Right ventricle myocardium superior (tissue), 1 donor: Measurements from ENCODE around the gene EIF4E2. TPM values are rescaled to one million over a fixed set of nuclear protein-coding genes. Genes with fewer than 3 reads are reported as not detected.
"Not testable (repeated sequence)": the region's sequence is repeated elsewhere in the genome, so short reads cannot be mapped to it uniquely, and the experiment has no call there.

Experiments
- ATAC-seq: fragments of 200-7000 bp; cut with Tn5 transposase; one replicate; pipeline ENCODE4 v1.9.1; 2020; ENCODE audit warnings: mild to moderate bottlenecking; ENCODE audit not compliant: poor library complexity
- DNase-seq: peaks from one replicate; pipeline ENCODE4 v3.0.0-alpha.2; 2020
- intact Hi-C: fragments of 100-400 bp; cut with DNase I; formaldehyde crosslinking; loops from one replicate; pipeline ENCODE4 v1.11.2; 2022
- total RNA-seq: library from RNA; stranded (reverse); fragmentation: NEBNext Ultra II Directional; extraction: Animal tissue kit (Norgen Biotek cat#: 25700); gene quantifications from one replicate; pipeline ENCODE4 v1.2.1, GENCODE V29; 2021
- donor health status: DM: no; HTN: yes; CAD: no; lungs with severe emphysema.

EIF4E2 gene
- total RNA-seq, 1 donor from 2014 or later, result 41.1 TPM

GRCh38 chr2:232520489-232520888 lies 30.0 kb upstream of the EIF4E2 start:
- intact Hi-C loops, result loop anchor here (5.0 kb wide), 2 partner anchors 68 to 613 kb away; no protein-coding TSS in a partner anchor
- DNase-seq (no peak), ATAC-seq (no peak)

- no peak for ATAC-seq
- no peak for DNase-seq
- intact Hi-C loops, result loop anchor here (5.0 kb wide), 2 partner anchors 69 to 614 kb away; no protein-coding TSS in a partner anchor
Observed at GRCh38 chr2:232521098-232521497, 29.4 kb upstream of the EIF4E2 start.

GRCh38 chr2:232521959-232522622 lies 28.4 kb upstream of the EIF4E2 start:
- intact Hi-C loops, result loop anchor here (5.0 kb wide), 2 partner anchors 70 to 615 kb away; no protein-coding TSS in a partner anchor
- DNase-seq, result peak; percentile 80
- ATAC-seq, result peak; percentile 65

- no peak for ATAC-seq
- DNase-seq, result no peak
- intact Hi-C loops, result loop anchor here (5.0 kb wide), 2 partner anchors 71 to 616 kb away; no protein-coding TSS in a partner anchor
Observed at GRCh38 chr2:232522623-232523401, 27.7 kb upstream of the EIF4E2 start.

GRCh38 chr2:232523402-232523681 lies 27.1 kb upstream of the EIF4E2 start:
- intact Hi-C loops, result loop anchor here (5.0 kb wide), 2 partner anchors 71 to 616 kb away; no protein-coding TSS in a partner anchor
- ATAC-seq, result no peak
- DNase-seq, result no peak

GRCh38 chr2:232523682-232524597 lies 26.5 kb upstream of the EIF4E2 start:
- intact Hi-C loops, result loop anchor here (5.0 kb wide), 2 partner anchors 72 to 617 kb away; no protein-coding TSS in a partner anchor
- peak; percentile 58 for ATAC-seq
- DNase-seq, result peak; percentile 50

- ATAC-seq (no peak), DNase-seq (no peak)
- intact Hi-C loops, result loop anchor here (5.0 kb wide), 2 partner anchors 72 to 617 kb away; no protein-coding TSS in a partner anchor
Observed at GRCh38 chr2:232524771-232525170, 25.7 kb upstream of the EIF4E2 start.

GRCh38 chr2:232525199-232525598 lies 25.3 kb upstream of the EIF4E2 start:
- ATAC-seq (no peak), DNase-seq (peak; percentile 33)
- intact Hi-C loops, result no loop called here

GRCh38 chr2:232525791-232526371 lies 24.6 kb upstream of the EIF4E2 start, which contains the start of gene CHRND:
Gene CHRND, plus strand, starts transcription at chr2:232526160. Its CDS starts 56 bp downstream, at chr2:232526216.
- intact Hi-C loops, result no loop called here
- DNase-seq, result peak; percentile 57
- ATAC-seq, result peak; percentile 65

- intact Hi-C loops, result no loop called here
- no peak for ATAC-seq
- peak; percentile 33 for DNase-seq
Observed at GRCh38 chr2:232526372-232526941, 24.0 kb upstream of the EIF4E2 start.

- ATAC-seq, result no peak
- intact Hi-C loops, result no loop called here
- DNase-seq, result peak; percentile 20
Observed at GRCh38 chr2:232527905-232528470, 22.5 kb upstream of the EIF4E2 start.

- DNase-seq (peak; percentile 19), ATAC-seq (no peak)
- intact Hi-C loops, result no loop called here
Observed at GRCh38 chr2:232528746-232529460, 21.6 kb upstream of the EIF4E2 start.

GRCh38 chr2:232529806-232530547 lies 20.5 kb upstream of the EIF4E2 start:
- intact Hi-C loops, result no loop called here
- ATAC-seq, result no peak
- peak; percentile 28 for DNase-seq

- no peak for ATAC-seq
- DNase-seq, result peak; percentile 18
- intact Hi-C loops, result no loop called here
Observed at GRCh38 chr2:232530626-232531260, 19.7 kb upstream of the EIF4E2 start.

- DNase-seq, result peak; percentile 55
- intact Hi-C loops, result no loop called here
- peak; percentile 84 for ATAC-seq
Observed at GRCh38 chr2:232532419-232532818, 18.1 kb upstream of the EIF4E2 start.

GRCh38 chr2:232532821-232533220 lies 17.7 kb upstream of the EIF4E2 start:
- ATAC-seq, result peak; percentile 7
- intact Hi-C loops, DNase-seq: not testable (repeated sequence)
